IMR-90 (cell line): Measurements from ENCODE around the gene LDB1. TPM values are rescaled to one million over a fixed set of nuclear protein-coding genes. Genes with fewer than 3 reads are reported as not detected.

Experiments
- ATAC-seq: fragments of 200-7000 bp; cut with Tn5 transposase; 2 replicates; pipeline ENCODE4 v1.9.1; 2020; ENCODE audit warnings: low read depth, mild to moderate bottlenecking, moderate library complexity
- BruUV-seq: library from RNA; stranded (reverse); fragments of 400-500 nt; replicated peaks from 2 replicates; lab custom pipeline; 2021; lab: Mats Ljungman, UMichigan
- CTCF ChIA-PET: fragments of 300-600 bp; formaldehyde crosslinking; extraction: SDS; loops from one replicate; lab custom pipeline; 2021; ENCODE audit warnings: antibody characterized with exemption; lab: Yijun Ruan, JAX
- POLR2A ChIA-PET: fragments of 300-600 bp; sonication (Branson Sonifier 250); formaldehyde crosslinking; loops from one replicate; lab custom pipeline; 2022; ENCODE audit warnings: antibody characterized with exemption; ENCODE audit not compliant: unreplicated experiment; lab: Charles Lee
- DNase-seq: peaks from one replicate; pipeline ENCODE4 v3.0.0; 2013
- H2AFZ ChIP-seq: replicated peaks from 2 replicates; pipeline ENCODE3; 2013; ENCODE audit warnings: low read length, mild to moderate bottlenecking; ENCODE audit not compliant: poor library complexity
- H2AK5ac ChIP-seq: 2 replicates; pipeline ENCODE4 v1.6.1; 2013; ENCODE audit warnings: low read depth, low read length, inconsistent platforms
- H2AK9ac ChIP-seq: replicated peaks from 2 replicates; pipeline ENCODE3; 2013; ENCODE audit warnings: mild to moderate bottlenecking, low read depth, low read length, moderate library complexity; ENCODE audit not compliant: poor library complexity
- H2BK120ac ChIP-seq: 2 replicates; pipeline ENCODE4 v1.6.1; 2013; ENCODE audit warnings: low read depth, low read length, inconsistent platforms
- H2BK15ac ChIP-seq: 3 replicates; pipeline ENCODE4 v1.6.1; 2013; ENCODE audit warnings: low read depth, low read length, inconsistent platforms
- H2BK20ac ChIP-seq: 2 replicates; pipeline ENCODE4 v1.6.1; 2013; ENCODE audit warnings: low read depth, mild to moderate bottlenecking, inconsistent platforms, low read length, moderate library complexity
- H2BK5ac ChIP-seq: 2 replicates; pipeline ENCODE4 v1.6.1; 2013; ENCODE audit warnings: mild to moderate bottlenecking, low read depth, low read length, inconsistent platforms; ENCODE audit not compliant: poor library complexity, severe bottlenecking
- H3K14ac ChIP-seq: replicated peaks from 2 replicates; pipeline ENCODE4 v1.6.1; 2013; ENCODE audit warnings: low read depth, low read length, inconsistent platforms
- H3K18ac ChIP-seq: 2 replicates; pipeline ENCODE4 v1.6.1; 2013; ENCODE audit warnings: low read depth, low read length, control low read depth
- H3K23ac ChIP-seq: 2 replicates; pipeline ENCODE4 v1.6.1; 2013; ENCODE audit warnings: low read depth, low read length, inconsistent platforms
- H3K27ac ChIP-seq: 2 replicates; pipeline ENCODE4 v1.5.1; 2013; ENCODE audit warnings: mild to moderate bottlenecking, control low read depth, low read length; ENCODE audit not compliant: insufficient read depth
- H3K27me3 ChIP-seq: 2 replicates; pipeline ENCODE4 v1.6.1; 2013; ENCODE audit warnings: low read length; ENCODE audit not compliant: control insufficient read depth, insufficient read depth
- H3K36me3 ChIP-seq: 2 replicates; pipeline ENCODE4 v1.6.1; 2013; ENCODE audit warnings: low read length, mixed read lengths; ENCODE audit not compliant: control insufficient read depth, insufficient read depth
- H3K4ac ChIP-seq: 2 replicates; pipeline ENCODE4 v1.6.1; 2013; ENCODE audit warnings: low read depth, low read length, inconsistent platforms
- H3K4me1 ChIP-seq: 2 replicates; pipeline ENCODE4 v1.6.1; 2013; ENCODE audit warnings: low read length, mixed read lengths; ENCODE audit not compliant: control insufficient read depth, insufficient read depth
- H3K4me2 ChIP-seq: 2 replicates; pipeline ENCODE4 v1.6.1; 2013; ENCODE audit warnings: low read depth, mild to moderate bottlenecking, control low read depth, low read length, moderate library complexity
- H3K4me3 ChIP-seq: 2 replicates; pipeline ENCODE4 v1.5.1; 2013; ENCODE audit warnings: low read depth, mild to moderate bottlenecking, control low read depth, low read length, moderate library complexity; ENCODE audit not compliant: insufficient read depth
- H3K56ac ChIP-seq: 2 replicates; pipeline ENCODE4 v1.6.1; 2013; ENCODE audit warnings: low read length, inconsistent platforms; ENCODE audit not compliant: insufficient read depth; ENCODE audit errors: extremely low read depth
- H3K79me1 ChIP-seq, 2 experiments: 2 replicates each; pipeline ENCODE4 v1.6.1; 2013; ENCODE audit warnings: low read length in 2 of 2, inconsistent platforms in 1 of 2, low read depth in 1 of 2
- H3K9ac ChIP-seq: 2 replicates; pipeline ENCODE4 v1.6.1; 2013; ENCODE audit warnings: low read depth, low read length, control low read depth
- H3K9me1 ChIP-seq: 2 replicates; pipeline ENCODE4 v1.6.1; 2013; ENCODE audit warnings: low read length, inconsistent platforms; ENCODE audit not compliant: insufficient read depth
- H3K9me3 ChIP-seq: 2 replicates; pipeline ENCODE4 v1.6.1; 2013; ENCODE audit warnings: low read length; ENCODE audit not compliant: control insufficient read depth, insufficient read depth
- H4K20me1 ChIP-seq: 2 replicates; pipeline ENCODE4 v1.6.1; 2013; ENCODE audit warnings: low read length, inconsistent platforms; ENCODE audit not compliant: insufficient read depth
- H4K5ac ChIP-seq: 2 replicates; pipeline ENCODE4 v1.6.1; 2013; ENCODE audit warnings: mild to moderate bottlenecking, low read depth, low read length, control low read depth
- H4K8ac ChIP-seq, 2 experiments: 2 replicates each; pipeline ENCODE4 v1.6.1; 2013; ENCODE audit warnings: low read depth in 2 of 2, low read length in 2 of 2, control low read depth in 1 of 2, inconsistent platforms in 1 of 2
- H4K91ac ChIP-seq: 2 replicates; pipeline ENCODE4 v1.6.1; 2013; ENCODE audit warnings: low read depth, low read length, inconsistent platforms; ENCODE audit not compliant: insufficient read depth
- BHLHE40 ChIP-seq: fragments of 150-350 bp; IDR thresholded peaks from 2 replicates; pipeline ENCODE4 v1.6.1; 2016; ENCODE audit warnings: mild to moderate bottlenecking, low read depth, low read length
- CEBPB ChIP-seq: IDR thresholded peaks from 2 replicates; pipeline ENCODE4 v1.6.1; 2012; ENCODE audit warnings: low read depth, low read length, improper control_type of control experiment
- CHD1 ChIP-seq: IDR thresholded peaks from 2 replicates; pipeline ENCODE4 v1.6.1; 2012; ENCODE audit warnings: low read depth, low read length, improper control_type of control experiment
- FOS ChIP-seq: fragments of 150-350 bp; IDR thresholded peaks from 2 replicates; pipeline ENCODE4 v1.6.1; 2016; ENCODE audit warnings: low read depth, low read length
- MAZ ChIP-seq: IDR thresholded peaks from 2 replicates; pipeline ENCODE4 v1.6.1; 2012; ENCODE audit warnings: low read depth, mild to moderate bottlenecking, low read length, improper control_type of control experiment, moderate library complexity, borderline replicate concordance
- NFE2L2 ChIP-seq: fragments of 150-350 bp; IDR thresholded peaks from 2 replicates; pipeline ENCODE4 v1.6.1; 2016; ENCODE audit warnings: low read depth, mild to moderate bottlenecking, low read length
- RAD21 ChIP-seq: IDR thresholded peaks from 2 replicates; pipeline ENCODE4 v1.6.1; 2012; ENCODE audit warnings: low read length, improper control_type of control experiment
- RCOR1 ChIP-seq: IDR thresholded peaks from 2 replicates; pipeline ENCODE4 v1.6.1; 2012; ENCODE audit warnings: mild to moderate bottlenecking, low read length, improper control_type of control experiment; ENCODE audit not compliant: insufficient replicate concordance
- SMC3 ChIP-seq: fragments of 150-350 bp; IDR thresholded peaks from 2 replicates; pipeline ENCODE4 v1.6.1; 2016; ENCODE audit warnings: low read depth, mild to moderate bottlenecking, antibody characterized with exemption, low read length, moderate library complexity
- WGBS, 2 experiments: methylation state at CpG; one replicate each; pipeline versions ENCODE4 v1.1.5 to v1.1.7; 2013; ENCODE audit warnings: missing lambda C conversion rate in 2 of 2; ENCODE audit not compliant: insufficient read length in 1 of 2; ENCODE audit errors: extremely low coverage in 2 of 2; 5-methylcytosine and 5-hydroxymethylcytosine counted together
- dilution Hi-C: fragments of 300-500 bp; cut with HindIII; formaldehyde crosslinking; loops from one replicate; pipeline ENCODE4 v1.14.3; 2018; ENCODE audit warnings: low sequenced_read_pairs; ENCODE audit not compliant: unreplicated experiment
- in situ Hi-C: fragments of 300-500 bp; cut with MboI; formaldehyde crosslinking; loops from 3 replicates; pipeline ENCODE4 v1.14.3; 2019; ENCODE audit warnings: low sequenced_read_pairs, inconsistent platforms, mixed read lengths
- intact Hi-C: fragments of 100-400 bp; cut with micrococcal nuclease; formaldehyde crosslinking; loops from 2 replicates; pipeline ENCODE4 v1.10.0; 2022
- polyA plus RNA-seq, 3 experiments: library from polyadenylated mRNA; depleted of rRNA; stranded (reverse); fragments of >200 nt; gene quantifications; 2 replicates each; pipeline ENCODE4 v1.2.3, GENCODE V29; 2012; ENCODE audit warnings: low replicate concordance in 1 of 3
- total RNA-seq: library from RNA; depleted of rRNA; stranded (reverse); fragments of >200 nt; gene quantifications from 2 replicates; pipeline ENCODE4 v1.2.3, GENCODE V29; 2012
- TF ChIP-seq, protein P1 (sequence below): conservative IDR thresholded peaks from 2 replicates; pipeline ENCODE4 v1.5.1; 2012; ENCODE audit warnings: mild to moderate bottlenecking, low read depth, low read length, improper control_type of control experiment
- TF ChIP-seq, protein P2 (sequence below): fragments of 150-350 bp; IDR thresholded peaks from 2 replicates; pipeline ENCODE4 v1.6.1; 2017; ENCODE audit warnings: mild to moderate bottlenecking, antibody characterized with exemption, low read length, low read depth

The LDB1 gene
- total and polyA plus RNA-seq, 2 of the 4 experiments (the other 2 are of a cell fraction), result 47.9 to 92.4 TPM

DNA sequence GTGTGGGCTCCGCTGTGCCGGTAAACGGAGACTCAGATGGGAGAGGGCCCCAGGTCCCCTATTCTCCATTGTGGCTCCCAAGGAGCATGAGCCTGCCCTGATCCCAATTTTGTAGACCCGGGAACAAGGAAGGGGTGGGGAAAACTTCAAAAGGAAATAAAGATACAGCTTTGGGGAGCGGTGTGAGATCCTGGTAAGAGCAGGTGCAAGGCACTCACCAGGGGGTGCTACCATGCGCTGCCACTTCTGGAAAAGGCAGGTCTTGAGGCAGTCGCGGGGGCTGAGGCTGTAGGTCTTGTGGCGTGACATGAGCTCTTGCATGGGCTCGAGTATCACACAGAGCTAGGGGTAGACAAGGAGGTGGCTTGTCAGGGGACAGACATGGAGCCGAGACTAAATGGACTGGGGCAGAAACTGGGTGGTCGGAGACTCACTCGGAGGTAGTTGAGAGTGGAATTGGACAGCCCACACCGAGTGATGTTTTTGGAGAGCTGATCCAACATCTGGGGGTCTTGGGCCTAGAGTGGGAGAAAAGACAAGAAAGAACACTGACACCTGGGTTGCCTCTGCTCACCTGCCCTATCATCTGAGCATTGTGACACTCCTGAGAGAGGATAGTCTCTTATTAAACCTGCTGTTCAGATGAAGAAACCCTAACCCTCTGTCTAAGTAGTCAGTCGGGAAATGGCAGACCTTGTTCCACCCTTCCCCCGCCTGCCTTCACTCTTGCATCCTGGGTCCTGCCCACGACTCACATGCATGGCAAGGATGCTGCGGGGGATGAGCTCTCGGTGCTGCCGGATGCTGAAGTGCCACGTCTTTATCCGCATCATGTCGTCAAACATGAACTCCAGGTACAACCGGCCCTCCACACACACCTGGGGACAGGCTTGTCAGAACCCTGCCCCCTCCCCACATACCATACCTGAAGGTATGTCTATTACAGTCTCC, 10.7 kb downstream of the LDB1 start:
- H3K4me1 ChIP-seq, result peaks cover 11% of the 10 kb centered on the region
- TF ChIP-seq CEBPB (no peak), NFE2L2 (no peak), RCOR1 (no peak), SMC3 (no peak), RAD21 (no peak), CHD1 (no peak), FOS (no peak), MAZ (no peak), BHLHE40 (no peak)
- TF ChIP-seq, protein P1, sequence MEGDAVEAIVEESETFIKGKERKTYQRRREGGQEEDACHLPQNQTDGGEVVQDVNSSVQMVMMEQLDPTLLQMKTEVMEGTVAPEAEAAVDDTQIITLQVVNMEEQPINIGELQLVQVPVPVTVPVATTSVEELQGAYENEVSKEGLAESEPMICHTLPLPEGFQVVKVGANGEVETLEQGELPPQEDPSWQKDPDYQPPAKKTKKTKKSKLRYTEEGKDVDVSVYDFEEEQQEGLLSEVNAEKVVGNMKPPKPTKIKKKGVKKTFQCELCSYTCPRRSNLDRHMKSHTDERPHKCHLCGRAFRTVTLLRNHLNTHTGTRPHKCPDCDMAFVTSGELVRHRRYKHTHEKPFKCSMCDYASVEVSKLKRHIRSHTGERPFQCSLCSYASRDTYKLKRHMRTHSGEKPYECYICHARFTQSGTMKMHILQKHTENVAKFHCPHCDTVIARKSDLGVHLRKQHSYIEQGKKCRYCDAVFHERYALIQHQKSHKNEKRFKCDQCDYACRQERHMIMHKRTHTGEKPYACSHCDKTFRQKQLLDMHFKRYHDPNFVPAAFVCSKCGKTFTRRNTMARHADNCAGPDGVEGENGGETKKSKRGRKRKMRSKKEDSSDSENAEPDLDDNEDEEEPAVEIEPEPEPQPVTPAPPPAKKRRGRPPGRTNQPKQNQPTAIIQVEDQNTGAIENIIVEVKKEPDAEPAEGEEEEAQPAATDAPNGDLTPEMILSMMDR, result no peak
- TF ChIP-seq, protein P2, sequence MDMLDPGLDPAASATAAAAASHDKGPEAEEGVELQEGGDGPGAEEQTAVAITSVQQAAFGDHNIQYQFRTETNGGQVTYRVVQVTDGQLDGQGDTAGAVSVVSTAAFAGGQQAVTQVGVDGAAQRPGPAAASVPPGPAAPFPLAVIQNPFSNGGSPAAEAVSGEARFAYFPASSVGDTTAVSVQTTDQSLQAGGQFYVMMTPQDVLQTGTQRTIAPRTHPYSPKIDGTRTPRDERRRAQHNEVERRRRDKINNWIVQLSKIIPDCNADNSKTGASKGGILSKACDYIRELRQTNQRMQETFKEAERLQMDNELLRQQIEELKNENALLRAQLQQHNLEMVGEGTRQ, result no peak
- no peaks in the 10 kb centered on the region for H3K27me3 ChIP-seq
- H2BK15ac ChIP-seq, result no peak overlapping the region
- no peak overlapping the region for H4K8ac ChIP-seq
- ChIA-PET POLR2A (no interaction called here), CTCF (no interaction called here)
- peaks cover 79% of the 10 kb centered on the region for H4K20me1 ChIP-seq
- no peak overlapping the region for H2BK20ac ChIP-seq
- no peak overlapping the region for H3K27ac ChIP-seq
- no peak for ATAC-seq
- no TSS peak for BruUV-seq
- intact Hi-C loops (no loop called here), dilution Hi-C loops (no loop called here), in situ Hi-C loops (no loop called here)
- H3K9me1 ChIP-seq, result peaks cover 39% of the 10 kb centered on the region
- no peak overlapping the region for H3K4me3 ChIP-seq
- no peak overlapping the region for H3K18ac ChIP-seq
- H3K4me2 ChIP-seq, result no peak overlapping the region
- no peak overlapping the region for H3K23ac ChIP-seq
- peaks cover 62% of the 10 kb centered on the region for H3K36me3 ChIP-seq
- H3K56ac ChIP-seq, result no peak overlapping the region
- no peak overlapping the region for H2BK120ac ChIP-seq
- H3K9me3 ChIP-seq, result no peaks in the 10 kb centered on the region
- H2AK5ac ChIP-seq, result no peak overlapping the region
- H2AFZ ChIP-seq, result no peak overlapping the region
- no peak overlapping the region for H3K4ac ChIP-seq
- H3K14ac ChIP-seq, result no peak overlapping the region
- no peak overlapping the region for H3K9ac ChIP-seq
- no peak overlapping the region for H4K91ac ChIP-seq
- peaks cover 25 to 86% of the 10 kb centered on the region in 2 experiments for H3K79me1 ChIP-seq
- no peak for DNase-seq
- 94% methylated on average over 13 of the region's 24 CpGs; no CpG with 5 or more reads in 1 of the 2 experiments for WGBS, 2 experiments
- no peak overlapping the region for H4K5ac ChIP-seq
- no peak overlapping the region for H2AK9ac ChIP-seq
- H2BK5ac ChIP-seq, result no peak overlapping the region
